Fibroblast of skin of right biceps (primary cell): ENCODE measurements around the gene KRT82.

ENCODE experiments used
- DNase-seq: peaks from one replicate; pipeline ENCODE4 v3.0.0-alpha.2; 2013

Gene KRT82

GRCh38 chr12:52380271-52380694 lies 25.9 kb downstream of the KRT82 start:
- peak; percentile 23 for DNase-seq

- no peak for DNase-seq
Measured at GRCh38 chr12:52379536-52379935, 26.6 kb downstream of the KRT82 start.

- no peak for DNase-seq
Measured at GRCh38 chr12:52378091-52378490, 28.0 kb downstream of the KRT82 start.

- no peak for DNase-seq
Measured at GRCh38 chr12:52377266-52377665, 28.9 kb downstream of the KRT82 start.

GRCh38 chr12:52372216-52373154 lies 33.6 kb downstream of the KRT82 start:
- peak; percentile 76 for DNase-seq

GRCh38 chr12:52371716-52372115 lies 34.4 kb downstream of the KRT82 start:
- no peak for DNase-seq

GRCh38 chr12:52370926-52371608 lies 35.1 kb downstream of the KRT82 start:
- DNase-seq, result peak; percentile 66

- DNase-seq, result no peak
Measured at GRCh38 chr12:52369809-52370208, 36.3 kb downstream of the KRT82 start.

GRCh38 chr12:52369211-52369610 lies 36.9 kb downstream of the KRT82 start:
- no peak for DNase-seq

- DNase-seq, result no peak
Measured at GRCh38 chr12:52368508-52368907, 37.6 kb downstream of the KRT82 start.

GRCh38 chr12:52367876-52368275 lies 38.3 kb downstream of the KRT82 start:
- no peak for DNase-seq

- DNase-seq, result no peak
Measured at GRCh38 chr12:52366738-52367485, 39.2 kb downstream of the KRT82 start, which contains the start of gene KRT85. Gene KRT85 (minus strand): TSS chr12:52367481. CDS start chr12:52367405, 76 bp downstream.

GRCh38 chr12:52364901-52365489 lies 41.1 kb downstream of the KRT82 start:
- DNase-seq, result no peak

- no peak for DNase-seq
Measured at GRCh38 chr12:52364061-52364460, 42.1 kb downstream of the KRT82 start.

GRCh38 chr12:52363111-52363679 lies 42.9 kb downstream of the KRT82 start:
- DNase-seq, result no peak

- DNase-seq, result no peak
Measured at GRCh38 chr12:52362118-52362726, 43.9 kb downstream of the KRT82 start.

- no peak for DNase-seq
Measured at GRCh38 chr12:52361553-52361952, 44.6 kb downstream of the KRT82 start.

GRCh38 chr12:52360663-52361271 lies 45.4 kb downstream of the KRT82 start:
- DNase-seq, result no peak

- no peak for DNase-seq
Measured at GRCh38 chr12:52360106-52360662, 46.0 kb downstream of the KRT82 start.

- no peak for DNase-seq
Measured at GRCh38 chr12:52359621-52360061, 46.5 kb downstream of the KRT82 start.
